RWPE2 (cell line): ENCODE results near the gene MRPL16.

Experiments used
- ATAC-seq: fragments of 200-7000 bp; cut with Tn5 transposase; 3 replicates; pipeline ENCODE4 v1.9.1; 2021; ENCODE audit warnings: low read depth
- DNase-seq: peaks from one replicate; pipeline ENCODE4 v3.0.0-alpha.2; 2020; ENCODE audit warnings: low spot score
- H3K27ac ChIP-seq: fragments of 450-650 bp; 2 replicates; pipeline ENCODE4 v1.5.1; 2017; ENCODE audit warnings: mild to moderate bottlenecking; ENCODE audit not compliant: poor library complexity, severe bottlenecking
- H3K27me3 ChIP-seq: fragments of 250-450 bp; sonication (Bioruptor Pico); 2 replicates; pipeline ENCODE4 v1.5.1; 2021; ENCODE audit warnings: mild to moderate bottlenecking, moderate library complexity; ENCODE audit not compliant: insufficient read depth, poor library complexity, severe bottlenecking
- H3K36me3 ChIP-seq: fragments of 250-450 bp; sonication (Bioruptor Pico); 2 replicates; pipeline ENCODE4 v1.5.1; 2020; ENCODE audit warnings: low read depth, mild to moderate bottlenecking, moderate library complexity
- H3K4me1 ChIP-seq: fragments of 250-450 bp; sonication (Bioruptor Pico); 2 replicates; pipeline ENCODE4 v1.5.1; 2021; ENCODE audit warnings: mild to moderate bottlenecking, moderate library complexity; ENCODE audit not compliant: insufficient read depth, poor library complexity, severe bottlenecking
- H3K4me3 ChIP-seq: fragments of 250-450 bp; sonication (Bioruptor Pico); 2 replicates; pipeline ENCODE4 v1.5.1; 2021; ENCODE audit warnings: mild to moderate bottlenecking, moderate library complexity; ENCODE audit not compliant: severe bottlenecking
- H3K9me3 ChIP-seq: fragments of 250-450 bp; sonication (Bioruptor Pico); 2 replicates; pipeline ENCODE4 v1.5.1; 2021; ENCODE audit warnings: mild to moderate bottlenecking, moderate library complexity; ENCODE audit not compliant: severe bottlenecking
- TF ChIP-seq, protein P1 (sequence below): fragments of 450-650 bp; IDR thresholded peaks from one replicate; pipeline ENCODE4 v1.5.1; 2017; ENCODE audit warnings: mild to moderate bottlenecking, moderate library complexity; ENCODE audit not compliant: poor library complexity, severe bottlenecking

MRPL16 gene

DNA sequence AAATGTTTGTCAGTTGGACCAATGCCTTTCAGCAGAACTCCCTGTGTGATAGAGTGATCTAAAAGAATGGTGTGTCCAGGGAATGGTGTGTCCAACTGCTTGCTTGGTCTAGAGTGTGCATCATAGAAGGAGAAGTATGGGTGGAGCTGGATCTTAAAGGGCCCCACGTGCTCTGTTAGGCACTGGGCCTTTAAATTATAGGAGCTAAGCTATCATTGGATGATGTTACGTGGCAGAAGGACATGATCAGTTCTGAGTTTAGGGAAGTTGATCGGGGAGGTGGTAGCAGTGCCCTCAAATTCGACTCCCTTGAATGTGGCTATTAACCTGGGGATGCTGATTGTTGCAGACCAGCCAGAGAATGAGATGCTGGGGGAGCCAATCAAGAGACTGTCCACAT is 39.0 kb downstream of the MRPL16 start:
- TF ChIP-seq, protein P1, sequence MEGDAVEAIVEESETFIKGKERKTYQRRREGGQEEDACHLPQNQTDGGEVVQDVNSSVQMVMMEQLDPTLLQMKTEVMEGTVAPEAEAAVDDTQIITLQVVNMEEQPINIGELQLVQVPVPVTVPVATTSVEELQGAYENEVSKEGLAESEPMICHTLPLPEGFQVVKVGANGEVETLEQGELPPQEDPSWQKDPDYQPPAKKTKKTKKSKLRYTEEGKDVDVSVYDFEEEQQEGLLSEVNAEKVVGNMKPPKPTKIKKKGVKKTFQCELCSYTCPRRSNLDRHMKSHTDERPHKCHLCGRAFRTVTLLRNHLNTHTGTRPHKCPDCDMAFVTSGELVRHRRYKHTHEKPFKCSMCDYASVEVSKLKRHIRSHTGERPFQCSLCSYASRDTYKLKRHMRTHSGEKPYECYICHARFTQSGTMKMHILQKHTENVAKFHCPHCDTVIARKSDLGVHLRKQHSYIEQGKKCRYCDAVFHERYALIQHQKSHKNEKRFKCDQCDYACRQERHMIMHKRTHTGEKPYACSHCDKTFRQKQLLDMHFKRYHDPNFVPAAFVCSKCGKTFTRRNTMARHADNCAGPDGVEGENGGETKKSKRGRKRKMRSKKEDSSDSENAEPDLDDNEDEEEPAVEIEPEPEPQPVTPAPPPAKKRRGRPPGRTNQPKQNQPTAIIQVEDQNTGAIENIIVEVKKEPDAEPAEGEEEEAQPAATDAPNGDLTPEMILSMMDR = no peak
- H3K4me1 ChIP-seq = peaks cover 6% of the 10 kb centered on the region

DNA sequence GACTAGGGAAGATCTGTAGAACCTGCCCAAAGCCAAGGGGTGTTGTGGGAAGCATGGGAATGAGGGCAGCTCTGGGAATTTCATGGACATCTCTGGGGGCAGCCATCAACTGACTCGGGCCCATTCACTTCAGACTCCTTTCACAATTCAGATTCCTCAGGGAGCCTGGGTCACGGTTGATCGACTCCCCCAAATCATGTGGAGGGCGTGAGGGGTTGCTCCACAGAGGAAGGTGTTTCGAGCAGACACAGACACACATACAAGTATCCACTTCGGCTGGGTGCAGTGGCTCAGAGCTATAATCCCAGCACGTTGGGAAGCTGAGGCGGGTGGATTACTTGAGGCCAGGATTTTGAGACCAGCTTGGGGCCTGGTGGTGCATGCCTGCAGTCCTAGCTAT is 39.7 kb downstream of the MRPL16 start:
- H3K4me3 ChIP-seq = no peak overlapping the region
- no peak overlapping the region for H3K27ac ChIP-seq
- ATAC-seq = no peak
- DNase-seq = no peak
- TF ChIP-seq, protein P1 = no peak
- peaks cover 11% of the 10 kb centered on the region; the same call in 1 of the 2 replicates for H3K36me3 ChIP-seq
- no peaks in the 10 kb centered on the region for H3K4me1 ChIP-seq
- no peaks in the 10 kb centered on the region for H3K9me3 ChIP-seq
- no peaks in the 10 kb centered on the region for H3K27me3 ChIP-seq

More for the DNA sequence above, 39.0 kb downstream of the MRPL16 start:
- Histone ChIP-seq H3K9me3 (no peaks in the 10 kb centered on the region), H3K27me3 (no peaks in the 10 kb centered on the region), H3K4me3 (no peak overlapping the region), H3K36me3 (peaks cover 11% of the 10 kb centered on the region; the same call in 1 of the 2 replicates), H3K27ac (no peak overlapping the region)
- ATAC-seq = no peak
- DNase-seq = no peak

DNA sequence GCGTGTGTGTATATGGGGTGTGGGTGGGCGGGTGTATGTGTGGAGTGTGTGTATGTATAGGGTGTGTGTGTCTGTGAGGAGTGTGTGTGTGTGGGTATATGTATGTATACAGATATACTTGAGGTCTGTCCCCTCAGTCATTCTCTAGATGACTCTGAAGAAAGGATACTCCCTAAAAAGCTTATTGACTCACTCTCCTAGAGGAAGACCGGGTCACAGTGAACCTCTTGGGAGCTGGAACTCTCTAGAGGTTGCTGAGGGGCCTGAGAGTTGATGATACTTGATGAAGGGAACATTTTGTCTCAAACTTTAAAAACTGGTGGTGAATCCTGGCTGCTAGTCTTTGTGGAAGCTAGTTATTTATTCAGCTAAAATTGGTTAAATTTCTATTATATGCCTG is 40.3 kb downstream of the MRPL16 start:
- Histone ChIP-seq H3K27me3 (no peaks in the 10 kb centered on the region), H3K9me3 (no peaks in the 10 kb centered on the region), H3K4me1 (no peaks in the 10 kb centered on the region), H3K4me3 (no peak overlapping the region), H3K36me3 (peaks cover 8% of the 10 kb centered on the region; the same call in 1 of the 2 replicates), H3K27ac (no peak overlapping the region)
- ATAC-seq = no peak
- DNase-seq = no peak
- TF ChIP-seq, protein P1 = no peak

DNA sequence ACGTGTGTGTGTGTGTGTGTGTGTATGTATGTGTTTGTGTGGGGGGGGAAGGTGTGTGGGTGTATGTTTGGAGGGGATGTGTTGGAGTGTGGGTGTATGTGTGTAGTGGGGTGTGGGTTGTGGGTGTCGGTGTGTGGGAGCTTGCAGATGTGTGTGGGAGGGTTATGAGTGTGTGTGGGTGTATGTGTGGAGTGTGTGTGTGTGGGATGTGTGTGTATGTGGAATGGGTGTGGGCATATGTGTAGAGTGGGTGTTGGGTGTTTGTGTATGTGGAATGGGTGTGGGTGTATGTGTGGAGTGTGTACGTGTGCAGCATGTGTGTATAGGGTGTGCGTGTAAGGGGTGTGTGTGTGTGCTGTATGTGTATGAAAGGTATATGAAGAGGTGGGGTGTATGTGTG is 40.8 kb downstream of the MRPL16 start:
- H3K27me3 ChIP-seq = no peaks in the 10 kb centered on the region
- H3K4me3 ChIP-seq = no peak overlapping the region
- H3K27ac ChIP-seq = no peak overlapping the region
- TF ChIP-seq, protein P1 = no peak
- DNase-seq (no peak), ATAC-seq (no peak)
- no peaks in the 10 kb centered on the region for H3K9me3 ChIP-seq
- H3K4me1 ChIP-seq = no peaks in the 10 kb centered on the region
- H3K36me3 ChIP-seq = peaks cover 8% of the 10 kb centered on the region; the same call in 1 of the 2 replicates

DNA sequence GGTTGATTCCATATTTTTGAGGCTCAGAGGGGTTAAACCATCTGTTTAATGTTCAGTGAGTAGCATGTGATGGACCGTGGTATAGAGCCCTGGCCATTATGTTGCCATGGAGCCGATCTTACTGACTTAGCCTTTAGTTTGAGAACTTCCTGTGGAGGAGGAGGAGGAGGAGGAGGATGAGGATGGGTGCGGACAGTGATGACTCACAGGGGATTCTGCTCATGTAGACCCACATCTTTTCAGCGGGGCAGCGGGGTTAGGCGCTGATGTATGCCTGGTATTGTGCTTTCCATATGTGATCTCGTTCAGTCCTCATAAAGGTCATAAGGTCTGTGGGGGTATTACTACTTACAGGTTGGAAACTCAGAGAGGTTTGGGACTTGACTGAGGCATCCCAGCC is 41.5 kb downstream of the MRPL16 start:
- no peak for DNase-seq
- Histone ChIP-seq H3K27ac (no peak overlapping the region), H3K4me1 (no peaks in the 10 kb centered on the region), H3K36me3 (peaks cover 8% of the 10 kb centered on the region; the same call in 1 of the 2 replicates), H3K4me3 (no peak overlapping the region), H3K9me3 (no peaks in the 10 kb centered on the region), H3K27me3 (no peaks in the 10 kb centered on the region)
- no peak for ATAC-seq
- TF ChIP-seq, protein P1 = no peak
